ENCODE data around the gene ADAMTS2.

DNA sequence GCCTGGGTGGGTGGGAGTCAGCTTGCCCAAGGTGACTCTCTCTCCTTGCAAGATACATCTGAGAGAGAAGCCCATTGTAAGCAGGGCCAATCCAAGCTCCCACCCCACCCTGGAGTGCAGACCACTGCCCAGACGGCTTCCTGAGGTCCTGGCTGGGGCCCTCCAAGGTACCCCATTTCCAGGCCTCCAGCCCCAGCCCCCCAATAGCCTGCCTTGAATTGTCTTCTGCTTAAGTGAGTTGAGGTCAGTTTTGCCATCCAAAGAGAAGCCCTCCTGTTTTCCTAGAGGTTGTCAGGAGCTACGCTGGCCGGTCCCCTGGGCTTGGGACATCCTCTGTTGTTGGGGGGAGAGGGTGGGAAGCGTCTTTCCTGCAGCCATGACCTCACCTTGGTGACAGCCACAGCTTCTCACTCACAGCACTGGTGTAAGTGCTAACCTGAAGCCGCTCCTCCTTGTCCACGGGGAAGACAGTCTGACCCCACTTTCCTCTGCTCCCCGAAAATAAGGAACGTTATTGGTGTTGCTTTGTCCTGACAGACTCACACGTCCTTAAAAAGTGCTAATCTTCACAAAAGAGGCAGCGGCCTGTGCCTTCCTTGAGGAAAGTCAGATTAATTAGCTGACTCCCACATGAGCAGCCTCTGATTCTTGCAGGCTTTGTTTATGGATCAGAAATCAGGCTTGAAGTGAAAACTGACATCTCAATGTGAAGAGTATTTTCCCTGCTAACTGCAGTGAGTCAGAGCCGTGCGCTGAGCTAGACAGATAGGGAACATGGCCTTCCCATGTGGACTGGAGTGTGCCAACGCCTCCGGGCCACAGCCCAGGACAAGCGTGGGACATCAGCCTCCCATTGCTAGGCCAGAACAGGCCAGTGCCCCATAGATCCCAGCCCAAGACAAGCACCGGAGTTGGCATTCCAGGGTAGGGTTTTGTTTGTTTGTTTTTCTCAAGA is 52.3 kb downstream of the ADAMTS2 start:
- TF ChIP-seq POLR2A (IDR thresholded peaks at IDR 0.05; ENCODE audit: low read depth, low read length) (no peak), POLR2AphosphoS5 (IDR thresholded peaks at IDR 0.05; ENCODE audit: low read depth, low read length) (no peak), PAX5 (IDR thresholded peaks at IDR 0.05; ENCODE audit: insufficient read depth, low read length, severe bottlenecking) (no peak)

All from GM12891 (cell line).